Measurements from ENCODE around the gene INVS.
"Not testable (repeated sequence)": the region's sequence is repeated elsewhere in the genome, so short reads cannot be mapped to it uniquely, and the experiment has no call there.

The INVS gene

DNA sequence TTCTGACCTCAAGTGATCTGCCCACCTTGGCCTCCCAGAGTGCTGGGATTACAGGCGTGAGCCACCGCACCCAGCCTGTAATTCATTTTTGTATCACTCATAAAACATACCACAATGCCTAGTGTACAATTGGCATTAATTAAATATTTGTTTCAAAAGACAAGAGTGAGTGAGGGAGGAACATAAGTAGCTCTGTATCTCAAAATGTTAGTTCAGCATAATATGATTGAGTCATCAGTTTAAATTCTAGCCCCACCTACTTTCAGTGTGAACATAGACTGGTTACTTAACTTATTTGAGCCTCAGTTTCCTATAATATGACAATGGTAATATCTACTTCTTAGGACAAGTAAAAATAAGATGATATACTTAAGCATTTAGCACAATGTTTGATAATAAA is 26.9 kb downstream of the INVS start:
- no peak for DNase-seq

DNA sequence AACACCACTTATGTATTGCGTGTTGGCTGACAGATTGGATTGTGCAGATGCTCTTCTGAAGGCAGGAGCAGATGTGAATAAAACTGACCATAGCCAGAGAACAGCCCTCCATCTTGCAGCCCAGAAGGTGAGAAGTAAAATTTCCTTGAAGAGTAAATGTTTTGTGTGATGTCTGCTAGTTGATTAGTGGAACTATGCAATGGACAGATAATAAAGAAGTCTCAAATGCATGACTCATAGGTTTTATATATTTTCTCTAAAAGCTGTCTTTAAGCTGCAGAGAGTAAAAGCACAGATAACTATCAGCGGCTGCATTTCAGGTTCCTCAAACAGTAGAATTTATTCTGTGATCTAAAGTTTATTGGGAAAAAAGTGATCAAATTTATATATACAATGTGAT is 27.4 kb downstream of the INVS start:
- no peak for DNase-seq

DNA sequence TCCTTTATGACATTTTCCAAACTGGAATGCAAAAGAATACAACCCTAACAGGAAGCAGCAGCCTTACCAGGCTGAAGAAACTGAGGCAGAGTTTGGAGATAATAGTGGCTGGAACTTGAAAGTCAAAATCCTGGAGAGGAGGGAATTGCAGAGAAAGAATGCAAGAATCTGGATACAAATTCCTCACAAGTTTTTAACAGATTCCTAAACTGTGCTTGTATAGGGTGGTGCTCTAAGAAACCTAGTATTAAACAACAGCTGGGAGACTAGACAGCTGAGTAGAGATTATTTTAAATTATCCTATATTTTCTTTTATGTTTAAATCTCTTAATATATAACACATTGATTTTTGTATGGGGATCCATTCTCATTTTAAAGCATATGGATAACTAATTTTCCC is 30.7 kb downstream of the INVS start:
- DNase-seq = no peak

DNA sequence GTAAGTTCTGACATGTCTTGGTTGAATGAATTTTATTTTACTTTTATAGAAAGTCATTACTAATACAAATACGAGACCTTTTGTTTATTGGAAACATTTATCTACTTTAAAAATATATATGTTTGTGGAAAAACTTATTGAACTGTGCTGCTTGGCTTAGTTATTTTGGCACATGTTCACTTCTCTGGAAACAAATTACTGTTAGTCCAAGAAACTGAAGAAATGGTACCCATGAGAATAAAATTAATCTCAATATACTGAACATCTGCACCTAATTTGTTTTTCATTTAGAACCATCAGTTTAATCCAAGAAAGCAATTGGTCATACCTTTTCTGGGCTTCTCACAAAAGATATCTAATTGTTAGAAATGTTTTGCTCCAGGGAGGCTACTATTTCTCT is 32.2 kb downstream of the INVS start:
- DNase-seq = no peak

DNA sequence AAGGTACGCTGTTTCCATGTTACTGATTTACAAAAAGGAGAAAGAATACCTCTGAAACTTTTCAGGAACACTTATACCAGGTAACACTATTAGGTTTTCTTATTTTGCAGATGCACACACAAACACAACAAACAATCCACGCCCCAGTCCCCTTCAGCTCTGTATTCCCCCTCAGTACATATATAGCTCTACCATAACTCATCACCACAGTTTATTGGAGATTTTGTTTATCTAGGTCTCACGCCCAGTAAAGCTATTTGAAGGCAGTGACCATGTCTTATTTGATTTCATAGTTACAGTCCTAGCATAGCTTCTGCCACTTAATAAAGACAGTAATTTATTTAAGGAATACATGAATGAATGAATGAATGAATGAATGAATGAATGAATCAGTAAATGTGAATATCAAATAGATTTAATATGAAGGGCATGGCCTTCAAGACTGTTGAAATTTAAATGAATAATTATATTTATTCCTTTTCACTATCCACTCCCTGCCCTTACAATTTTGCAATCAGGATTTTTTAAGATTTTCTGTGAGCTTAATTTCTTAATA is 32.9 kb downstream of the INVS start:
- no peak for DNase-seq

DNA sequence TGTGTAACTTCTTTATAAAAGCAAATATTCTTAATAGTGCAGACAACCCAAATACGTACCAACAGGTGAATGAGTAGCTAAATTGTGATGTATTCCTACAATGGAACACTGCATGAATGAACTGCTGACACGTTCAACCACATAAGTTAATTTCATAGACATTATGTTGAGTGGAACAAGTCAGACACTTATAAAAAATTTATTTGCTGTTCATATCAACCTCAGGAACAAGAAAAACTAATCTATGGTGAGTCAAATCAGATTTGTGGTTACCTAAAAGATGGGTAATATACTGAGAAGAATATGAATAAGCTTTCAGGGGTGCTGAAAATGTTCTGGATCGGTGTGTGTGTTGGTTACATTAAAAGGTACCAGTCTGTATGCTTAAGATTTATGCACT is 35.7 kb downstream of the INVS start:
- no peak for DNase-seq

DNA sequence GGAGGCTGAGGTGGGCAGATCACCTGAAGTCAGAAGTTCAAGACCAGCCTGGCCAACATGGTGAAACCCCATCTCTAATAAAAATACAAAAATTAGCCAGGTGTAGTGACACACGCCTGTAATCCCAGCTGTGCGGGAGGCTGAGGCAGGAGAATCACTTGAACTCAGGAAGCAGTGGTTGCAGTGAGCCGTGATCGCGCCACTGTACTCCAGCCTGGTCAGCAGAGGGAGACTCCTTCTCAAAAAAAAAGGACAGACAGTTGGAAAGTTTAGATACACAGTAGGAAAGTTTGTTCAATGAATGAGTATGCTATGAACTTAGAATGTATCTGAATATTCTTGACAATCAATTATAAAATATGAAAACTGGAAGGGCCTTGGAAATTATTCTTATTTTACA is 37.8 kb downstream of the INVS start:
- not testable (repeated sequence) for DNase-seq

DNA sequence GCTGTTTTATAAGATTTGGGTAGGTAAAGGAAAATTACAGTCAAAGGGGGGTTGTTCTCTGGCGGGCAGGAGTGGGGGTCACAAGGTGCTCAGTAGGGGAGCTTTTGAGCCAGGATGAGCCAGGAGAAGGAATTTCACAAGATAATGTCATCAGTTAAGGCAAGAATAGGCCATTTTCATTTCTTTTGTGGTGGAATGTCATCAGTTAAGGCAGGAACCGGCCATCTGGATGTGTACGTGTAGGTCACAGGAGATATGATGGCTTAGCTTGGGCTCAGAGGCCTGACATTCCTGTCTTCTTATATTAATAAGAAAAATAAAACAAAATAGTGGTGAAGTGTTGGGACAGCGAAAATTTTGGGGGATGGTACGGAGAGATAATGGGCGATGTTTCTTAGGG is 41.3 kb downstream of the INVS start:
- DNase-seq = not testable (repeated sequence)

DNA sequence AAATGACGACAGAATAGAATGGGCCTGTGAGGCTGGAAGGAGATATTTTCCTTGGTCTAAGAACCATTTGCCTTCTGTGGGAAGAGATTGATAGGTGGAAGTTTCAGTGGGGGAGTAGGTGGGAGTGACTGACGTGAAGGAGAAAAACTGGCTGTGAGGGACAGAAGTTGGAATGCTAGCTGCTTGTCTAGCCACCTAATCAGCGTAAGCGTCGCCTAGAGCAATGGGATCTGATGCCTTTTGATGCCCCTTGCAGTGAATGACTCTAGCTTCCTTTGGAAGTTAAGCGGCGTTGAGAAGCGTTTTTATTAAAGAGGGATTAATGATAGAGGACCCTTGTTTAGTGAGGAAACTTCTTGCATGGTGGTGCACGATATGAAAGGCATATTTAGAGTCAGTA is 42.8 kb downstream of the INVS start:
- not testable (repeated sequence) for DNase-seq

DNA sequence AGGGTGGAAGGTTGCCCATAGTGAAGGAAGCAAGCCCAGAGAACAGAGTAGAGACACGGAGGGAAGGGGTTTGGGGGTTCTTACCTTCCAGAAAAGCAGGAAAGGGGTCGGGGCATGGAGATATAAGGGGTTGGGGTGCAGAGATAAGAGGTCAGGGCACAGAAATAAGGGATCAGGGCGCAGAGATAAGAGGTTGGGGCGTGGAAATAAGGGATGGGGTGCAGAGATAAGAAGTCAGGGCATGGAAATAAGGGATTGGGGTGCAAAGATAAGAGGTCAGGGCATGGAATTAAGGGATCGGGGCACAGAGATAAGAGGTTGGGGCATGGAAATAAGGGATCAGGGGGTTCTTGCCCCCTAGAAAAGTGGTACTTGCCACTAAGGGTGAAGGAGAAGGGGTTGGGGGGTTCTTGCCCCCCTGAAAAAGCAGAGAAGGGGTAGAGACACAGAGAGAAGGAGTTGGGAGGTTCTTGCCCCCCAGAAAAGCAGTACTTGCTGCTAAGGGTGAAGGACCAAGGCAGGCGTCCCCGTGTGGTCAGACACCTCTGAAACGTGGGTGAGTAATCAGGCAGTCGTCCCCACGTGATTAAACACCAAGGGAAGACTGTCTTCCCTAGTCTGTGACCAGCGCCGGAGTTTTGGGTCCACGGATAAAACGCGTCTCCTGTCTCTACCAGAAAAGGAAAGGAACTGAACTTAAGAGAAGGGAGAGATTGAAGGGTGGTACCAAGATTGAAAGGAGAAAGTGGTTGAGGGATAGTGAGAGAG is 46.3 kb downstream of the INVS start:
- not testable (repeated sequence) for DNase-seq

DNA sequence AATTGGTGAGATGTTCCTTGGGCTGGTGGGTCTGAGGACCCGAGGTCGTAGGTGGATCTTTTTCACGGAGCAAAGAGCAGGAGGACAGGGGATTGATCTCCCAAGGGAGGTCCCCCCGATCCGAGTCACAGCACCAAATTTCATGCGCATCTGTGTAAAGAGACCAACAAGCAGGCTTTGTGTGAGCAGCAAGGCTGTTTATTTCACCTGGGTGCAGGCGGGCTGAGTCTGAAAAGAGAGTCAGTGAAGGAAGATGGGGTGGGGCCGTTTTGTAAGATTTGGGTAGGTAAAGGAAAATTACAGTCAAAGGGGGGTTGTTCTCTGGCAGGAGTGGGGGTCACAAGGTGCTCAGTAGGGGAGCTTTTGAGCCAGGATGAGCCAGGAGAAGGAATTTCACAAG is 46.9 kb downstream of the INVS start:
- not testable (repeated sequence) for DNase-seq

DNA sequence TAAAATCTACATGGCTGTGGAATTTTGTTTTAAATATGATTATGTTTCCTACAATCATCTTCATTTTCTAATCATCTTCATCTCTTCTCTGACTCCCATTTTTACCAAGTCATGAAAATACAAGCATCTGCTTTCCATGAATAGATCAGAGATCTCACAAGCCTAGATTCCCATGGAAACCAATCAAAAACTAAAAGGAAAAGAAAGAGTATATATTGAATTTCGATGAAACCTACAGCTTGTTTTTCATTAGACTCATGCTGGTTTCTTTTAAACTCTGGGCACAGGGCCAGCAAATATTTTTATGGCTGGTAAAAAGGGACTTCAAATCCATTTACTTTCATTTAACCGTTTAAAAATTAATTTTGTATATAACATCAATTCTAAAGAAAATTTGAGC is 51.2 kb downstream of the INVS start:
- DNase-seq = no peak

DNA sequence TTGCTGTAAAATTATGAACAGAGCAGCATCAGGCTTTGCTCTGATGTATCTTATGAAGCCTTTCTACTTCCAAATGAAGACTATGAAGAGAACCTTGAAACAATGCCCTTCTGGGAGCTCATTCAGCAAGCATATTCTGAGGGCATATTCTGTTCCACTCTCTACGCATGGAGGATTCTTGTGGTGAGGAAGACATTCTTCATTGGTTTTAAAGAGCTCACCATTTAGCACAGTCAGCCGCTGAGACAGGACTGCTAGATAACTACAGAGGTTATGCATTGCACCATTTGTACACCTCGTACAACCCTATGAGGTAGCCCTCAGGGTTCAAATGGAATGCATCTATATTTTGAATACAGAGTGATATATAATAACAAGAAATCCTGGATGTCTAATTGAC is 61.0 kb downstream of the INVS start:
- no peak for DNase-seq

DNA sequence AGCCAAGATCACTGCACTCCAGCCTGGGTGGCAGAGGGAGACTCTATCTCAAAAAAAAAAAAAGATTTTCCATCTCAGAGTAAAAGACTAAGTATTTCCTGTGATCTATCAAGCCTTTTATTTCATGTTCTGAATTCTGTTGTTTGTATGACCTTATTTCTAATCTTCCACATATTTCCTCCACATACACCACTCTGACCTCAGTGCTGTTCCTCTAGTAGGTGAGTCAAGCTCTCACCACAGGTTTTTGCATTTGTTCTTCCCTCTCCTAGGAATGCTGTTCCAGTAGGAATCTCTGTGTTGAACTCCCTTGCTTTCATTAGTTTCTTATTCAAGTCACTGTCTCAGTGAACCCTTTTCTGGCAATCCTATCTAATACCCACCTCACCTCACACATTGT is 68.1 kb downstream of the INVS start:
- DNase-seq = no peak

DNA sequence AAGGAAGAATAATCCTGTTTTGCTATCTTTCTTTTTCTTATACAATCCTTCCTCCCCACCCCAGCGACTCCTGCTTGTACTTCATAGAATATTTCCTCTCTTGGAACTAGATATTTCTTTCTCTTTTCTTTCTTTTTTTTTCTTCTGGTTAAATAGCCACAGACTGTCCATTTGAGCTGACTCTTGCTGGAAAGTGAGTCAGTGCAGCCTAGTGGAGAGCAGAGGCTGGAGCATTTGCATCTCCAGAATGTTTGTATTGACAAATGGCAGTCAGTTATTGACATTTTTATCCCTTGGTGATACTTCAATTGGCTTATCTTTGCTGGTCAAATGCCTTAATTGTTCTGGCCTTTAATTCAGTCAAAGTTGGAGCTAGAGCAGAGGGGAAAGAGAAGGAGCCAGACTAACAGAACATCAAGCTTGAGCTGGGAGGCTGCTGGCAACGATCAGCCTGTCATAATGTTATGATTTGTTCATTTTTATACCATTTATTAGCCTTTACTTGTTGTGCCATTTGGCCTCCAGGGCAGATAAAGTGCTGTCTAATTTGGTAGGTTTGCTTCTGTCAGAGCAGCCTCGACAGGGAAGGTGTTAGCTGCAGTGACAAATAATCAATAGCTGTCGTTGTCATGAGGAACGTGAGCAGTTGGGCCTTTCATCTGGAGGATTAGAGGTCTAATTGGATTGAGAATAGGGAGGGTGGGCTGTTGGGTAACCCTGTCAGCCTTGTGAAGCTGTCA is 69.0 kb downstream of the INVS start:
- DNase-seq = no peak

DNA sequence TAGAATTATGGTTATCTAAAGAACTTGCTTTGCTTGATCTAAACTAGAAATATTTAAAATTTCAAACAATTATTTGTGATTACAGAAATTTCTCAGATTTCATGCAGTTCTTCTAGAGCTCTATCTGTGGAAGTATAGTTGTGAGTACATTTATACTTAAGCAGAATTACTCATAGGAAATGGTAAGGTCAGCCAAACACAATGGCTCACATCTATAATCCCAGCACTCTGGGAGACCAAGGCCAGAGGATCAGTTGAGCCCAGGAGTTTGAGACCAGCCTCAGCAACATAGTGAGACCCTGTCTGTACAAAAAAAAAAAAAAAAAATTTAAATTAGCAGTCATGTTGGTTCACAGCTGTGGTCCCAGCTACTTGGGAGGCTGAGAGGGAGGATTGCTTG is 71.0 kb downstream of the INVS start:
- no peak for DNase-seq

DNA sequence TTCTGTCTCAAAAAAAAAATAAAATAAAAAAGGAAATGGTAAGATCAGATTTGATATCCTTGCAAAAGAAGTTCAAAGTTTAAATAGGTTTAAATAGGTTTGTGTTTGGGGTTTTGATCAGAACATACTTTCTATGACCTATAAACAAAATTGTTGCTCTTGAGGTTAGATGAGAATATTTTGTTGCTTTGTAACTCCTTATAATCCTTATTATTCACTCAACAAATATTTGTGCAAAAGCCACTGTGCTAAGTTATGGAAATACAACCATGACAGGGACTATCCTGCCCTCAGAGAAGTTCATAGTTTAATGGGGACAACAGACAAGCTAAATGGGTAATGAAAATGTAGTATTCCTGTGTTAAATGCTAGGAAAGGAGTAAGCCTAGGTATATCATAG is 71.5 kb downstream of the INVS start:
- no peak for DNase-seq

DNA sequence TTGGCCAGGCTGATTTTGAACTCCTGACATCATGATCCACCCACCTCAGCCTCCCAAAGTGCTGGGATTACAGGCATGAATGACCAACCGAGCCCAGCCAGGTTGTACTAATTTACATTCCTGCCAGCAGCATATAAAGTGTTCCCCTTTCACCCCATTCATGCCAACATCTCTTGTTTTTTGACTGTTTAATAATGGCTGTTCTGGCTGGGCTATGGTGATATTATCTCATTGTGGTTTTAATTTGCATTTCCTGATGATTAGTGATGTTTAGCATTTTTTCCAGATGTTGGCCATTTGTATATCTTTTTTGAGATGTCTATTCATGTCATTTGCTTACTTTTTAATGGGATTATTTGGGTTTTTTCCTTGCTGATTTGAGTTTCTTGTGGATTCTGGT is 87.3 kb downstream of the INVS start:
- no peak for DNase-seq

DNA sequence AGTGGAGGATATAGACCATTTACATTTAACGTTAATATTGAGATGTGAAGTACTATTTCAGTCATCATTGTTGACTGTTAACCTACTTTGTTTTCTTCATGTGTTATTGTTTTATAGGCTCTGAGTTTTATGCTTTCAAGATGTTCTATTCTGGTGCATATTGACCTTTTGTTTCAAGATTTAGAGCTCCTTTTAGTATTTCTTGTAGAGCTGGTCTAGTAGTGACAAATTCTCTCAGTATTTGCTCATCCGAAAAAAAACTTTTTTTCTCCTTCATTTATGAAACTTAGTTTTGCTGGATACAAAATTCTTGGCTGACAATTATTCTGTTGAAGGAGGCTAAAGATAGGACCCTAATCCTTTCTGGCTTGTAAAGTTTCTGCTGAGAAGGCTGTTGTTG is 91.3 kb downstream of the INVS start:
- DNase-seq = no peak

DNA sequence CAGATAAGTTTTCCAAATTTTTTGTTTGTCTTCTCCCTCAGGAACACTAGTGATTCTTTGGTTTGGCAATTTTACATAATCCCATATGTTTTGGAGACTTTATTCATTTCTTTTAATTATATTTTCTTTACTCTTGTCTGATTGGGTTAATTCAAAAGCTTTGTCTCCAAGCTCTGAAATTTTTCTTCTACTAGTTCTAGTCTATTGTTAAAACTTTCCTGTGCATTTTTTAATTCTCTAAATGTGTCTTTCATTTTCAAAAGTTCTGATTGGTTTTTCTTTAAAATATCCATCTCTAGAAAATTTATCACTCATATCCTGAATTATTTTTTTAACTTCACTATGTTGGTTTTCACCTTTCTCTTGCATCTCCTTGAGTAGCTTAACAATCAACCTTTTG is 92.2 kb downstream of the INVS start:
- DNase-seq = no peak

DNA sequence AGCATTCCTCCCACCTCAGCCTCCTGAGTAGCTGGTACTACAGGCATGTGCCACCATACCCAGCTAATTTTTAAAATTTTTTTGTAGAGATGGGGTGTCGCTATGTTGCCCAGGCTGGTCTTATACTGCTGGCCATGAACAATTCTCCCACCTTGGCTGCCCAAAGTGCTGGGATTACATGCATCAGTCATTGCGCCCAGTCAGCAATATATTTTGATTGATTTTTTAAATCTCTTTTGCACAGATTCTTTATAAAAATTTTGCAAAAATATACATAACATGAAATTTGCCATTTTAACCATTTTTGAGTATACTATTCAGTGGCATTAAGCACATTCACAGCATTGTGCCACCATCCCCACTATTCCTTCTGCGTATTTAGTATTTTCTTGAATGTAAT is 94.0 kb downstream of the INVS start:
- no peak for DNase-seq

DNA sequence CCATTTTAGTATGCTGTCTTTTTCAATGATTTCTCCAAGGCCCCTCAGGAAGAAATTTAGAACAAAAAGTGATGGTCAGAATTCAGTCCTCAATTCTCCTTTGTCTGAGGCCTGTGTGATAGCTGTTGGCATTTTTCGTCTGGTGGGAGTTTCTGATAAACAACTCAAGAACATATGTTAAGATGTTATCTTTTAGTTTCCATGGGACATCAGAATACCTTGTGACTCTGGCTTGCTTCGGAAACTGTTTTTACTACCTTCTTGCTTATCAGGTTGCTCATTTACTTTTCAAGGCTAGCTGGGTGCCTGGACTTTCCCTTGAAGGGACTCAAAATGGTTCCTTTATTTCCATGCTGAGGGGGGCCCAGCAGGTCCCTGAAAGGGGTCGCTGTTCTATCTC is 97.2 kb downstream of the INVS start:
- no peak for DNase-seq

DNA sequence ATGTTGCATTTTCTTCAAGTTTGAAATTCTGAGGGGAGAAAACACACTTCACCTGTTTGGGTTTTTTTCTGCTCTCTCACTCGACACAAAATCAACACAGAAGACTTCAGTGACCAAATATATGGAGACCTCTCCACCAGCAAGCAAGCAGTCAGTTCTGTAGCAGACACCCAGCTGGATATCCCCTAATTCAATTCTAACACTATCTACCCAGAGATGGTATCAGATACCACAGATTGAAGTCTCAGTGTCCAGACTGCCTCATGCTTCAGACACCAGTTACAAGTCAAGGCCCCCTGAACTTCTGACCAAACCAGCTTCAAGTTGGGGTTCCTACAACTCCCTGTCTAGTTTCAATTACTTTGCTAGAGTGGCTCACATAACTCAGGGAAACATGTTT is 97.8 kb downstream of the INVS start:
- DNase-seq = no peak

DNA sequence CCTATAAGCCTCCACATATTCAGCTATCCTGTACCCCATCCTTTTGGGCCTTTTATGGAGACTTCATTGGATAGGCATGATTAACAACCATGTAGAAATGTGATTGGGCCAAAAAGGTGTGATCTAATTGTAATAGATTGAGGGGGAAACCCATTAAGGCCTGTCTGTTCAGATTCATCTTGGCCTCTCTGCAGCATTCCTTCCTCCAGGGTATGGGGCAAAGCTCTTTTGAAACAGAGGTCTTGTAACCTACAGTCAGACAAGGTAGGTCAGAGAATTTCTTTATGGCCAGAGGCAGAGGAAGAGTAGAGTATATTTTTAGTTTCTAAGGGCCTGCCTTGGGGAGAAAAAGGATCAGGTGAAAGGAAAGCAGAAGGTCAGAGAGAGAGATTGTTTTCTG is 98.5 kb downstream of the INVS start:
- DNase-seq = no peak

DNA sequence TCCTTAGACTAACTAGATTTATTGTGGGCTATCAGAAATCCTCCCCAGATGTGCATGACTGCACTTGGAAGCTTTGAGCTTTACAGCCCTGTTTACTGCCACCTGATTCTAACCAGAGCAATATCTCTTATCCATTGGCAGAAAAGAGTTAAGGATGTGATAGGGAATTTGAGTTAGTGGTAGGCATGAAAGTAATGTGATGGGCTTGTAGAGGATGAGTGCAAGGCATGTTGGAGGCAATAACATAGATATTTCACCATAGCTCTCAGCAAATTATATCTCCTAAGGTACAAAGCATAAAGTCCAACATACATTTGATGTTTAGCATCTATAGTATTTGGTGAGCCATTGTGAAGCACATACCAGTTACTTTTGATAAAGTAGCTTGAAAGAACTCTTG is 103.8 kb downstream of the INVS start:
- no peak for DNase-seq
